Measurements from ENCODE around the gene RBFOX2.
A peak's percentile ranks its signal among the peaks of the same experiment; 100 is the strongest.

Gene RBFOX2

GRCh38 chr22:35966314-35967045 is 62.1 kb downstream of the RBFOX2 start:
- Mint-ChIP-seq H3K4me1 (peaks cover 64% of the 10 kb centered on the region), H3K27ac (no peak overlapping the region), H3K36me3 (ENCODE audit: low read depth) (peaks cover 16% of the 10 kb centered on the region), H3K27me3 (ENCODE audit: low read depth, poor library complexity) (no peaks in the 10 kb centered on the region), H3K9me3 (no peaks in the 10 kb centered on the region), H3K4me3 (no peak overlapping the region)
- TF ChIP-seq CTCF (IDR thresholded peaks at IDR 0.05), result no peak
- DNase-seq, result no peak

GRCh38 chr22:35963237-35963810 is 65.3 kb downstream of the RBFOX2 start:
- Mint-ChIP-seq H3K27me3 (ENCODE audit: low read depth, poor library complexity) (no peaks in the 10 kb centered on the region), H3K4me3 (no peak overlapping the region), H3K9me3 (no peaks in the 10 kb centered on the region), H3K27ac (no peak overlapping the region), H3K4me1 (peaks cover 45% of the 10 kb centered on the region), H3K36me3 (ENCODE audit: low read depth) (peaks cover 16% of the 10 kb centered on the region)
- no peak for TF ChIP-seq CTCF (IDR thresholded peaks at IDR 0.05)
- no peak for DNase-seq

GRCh38 chr22:35961480-35962295 is 66.9 kb downstream of the RBFOX2 start:
- Mint-ChIP-seq H3K9me3 (no peaks in the 10 kb centered on the region), H3K36me3 (ENCODE audit: low read depth) (peaks cover 4% of the 10 kb centered on the region), H3K27ac (peak overlapping the region; percentile 93), H3K4me1 (peaks cover 39% of the 10 kb centered on the region), H3K27me3 (ENCODE audit: low read depth, poor library complexity) (no peaks in the 10 kb centered on the region), H3K4me3 (peak overlapping the region; percentile 61)
- DNase-seq, result peak; percentile 35
- no peak for TF ChIP-seq CTCF (IDR thresholded peaks at IDR 0.05)

GRCh38 chr22:35960854-35961253 is 67.8 kb downstream of the RBFOX2 start:
- Mint-ChIP-seq H3K4me1 (peaks cover 37% of the 10 kb centered on the region), H3K9me3 (no peaks in the 10 kb centered on the region), H3K27me3 (ENCODE audit: low read depth, poor library complexity) (no peaks in the 10 kb centered on the region), H3K4me3 (no peak overlapping the region), H3K27ac (no peak overlapping the region), H3K36me3 (ENCODE audit: low read depth) (no peaks in the 10 kb centered on the region)
- DNase-seq, result no peak
- no peak for TF ChIP-seq CTCF (IDR thresholded peaks at IDR 0.05)

GRCh38 chr22:35959121-35959800 is 69.4 kb downstream of the RBFOX2 start:
- DNase-seq, result no peak
- no peak for TF ChIP-seq CTCF (IDR thresholded peaks at IDR 0.05)
- no peaks in the 10 kb centered on the region for H3K27me3 Mint-ChIP-seq (ENCODE audit: low read depth, poor library complexity)
- no peak overlapping the region for H3K27ac Mint-ChIP-seq
- H3K36me3 Mint-ChIP-seq (ENCODE audit: low read depth), result no peaks in the 10 kb centered on the region
- no peak overlapping the region for H3K4me3 Mint-ChIP-seq
- peaks cover 28% of the 10 kb centered on the region for H3K4me1 Mint-ChIP-seq
- no peaks in the 10 kb centered on the region for H3K9me3 Mint-ChIP-seq

Data from nephron progenitor cell (in vitro differentiated cells).